ENCODE data around the gene WDR82. TPM values are rescaled to one million over a fixed set of nuclear protein-coding genes. Genes with fewer than 3 reads are reported as not detected.
"Not testable (repeated sequence)": the region's sequence is repeated elsewhere in the genome, so short reads cannot be mapped to it uniquely, and the experiment has no call there.

The WDR82 gene
- total RNA-seq, 1 experiment from 2014 or later = 97.1 TPM

DNA sequence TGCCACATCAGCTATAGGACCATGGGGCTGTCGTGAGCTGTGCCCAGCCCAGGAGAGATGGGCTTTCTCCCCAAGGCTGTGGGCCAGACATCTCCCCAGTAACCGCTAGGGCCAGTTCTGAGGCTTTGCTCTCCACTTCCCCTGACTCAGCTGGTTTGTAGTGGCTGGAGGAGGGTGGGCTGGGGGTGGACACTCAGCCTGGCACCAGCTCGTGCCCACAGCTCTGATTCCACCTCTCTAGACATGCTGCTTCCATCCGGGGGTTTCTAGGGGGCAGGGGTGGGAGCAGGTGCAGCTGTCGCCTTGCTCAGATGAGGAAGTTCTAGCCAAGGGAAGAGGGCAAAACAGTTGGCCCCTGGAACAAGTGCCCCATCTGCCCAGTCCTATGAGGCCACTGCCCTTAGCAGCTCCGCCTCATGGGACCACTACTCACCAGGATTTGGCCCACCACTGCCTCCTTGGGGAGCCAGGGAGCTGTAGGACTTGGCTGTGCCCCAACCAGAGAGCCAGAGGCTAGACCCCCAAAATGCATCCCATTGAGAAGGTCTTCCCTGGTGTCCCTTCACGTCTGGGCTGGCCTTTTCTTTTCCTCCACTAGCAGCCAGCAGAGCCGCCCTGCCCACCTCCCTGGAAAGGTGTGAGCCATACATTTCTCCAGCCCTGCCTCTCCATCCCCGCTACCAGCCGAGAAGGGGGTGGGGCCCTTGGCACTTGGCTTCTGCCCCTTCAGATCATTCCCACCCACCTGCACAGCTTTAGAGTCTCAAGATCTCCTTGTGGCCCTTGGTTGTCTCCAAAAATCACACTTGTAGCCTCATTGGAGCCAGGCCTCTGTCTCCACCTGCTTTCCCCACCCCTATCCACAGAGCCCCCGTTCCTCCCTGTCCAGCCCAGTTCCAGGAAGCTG lies 19.0 kb upstream of the WDR82 start:
- Histone ChIP-seq H3K27ac (no peak overlapping the region), H3K9me3 (replicated peaks) (no peaks in the 10 kb centered on the region), H3K27me3 (peaks cover 8% of the 10 kb centered on the region; the same call in 1 of the 2 replicates), H3K4me3 (no peak overlapping the region), H3K36me3 (no peaks in the 10 kb centered on the region), H3K4me1 (peaks cover 11% of the 10 kb centered on the region)
- DNase-seq = no peak

DNA sequence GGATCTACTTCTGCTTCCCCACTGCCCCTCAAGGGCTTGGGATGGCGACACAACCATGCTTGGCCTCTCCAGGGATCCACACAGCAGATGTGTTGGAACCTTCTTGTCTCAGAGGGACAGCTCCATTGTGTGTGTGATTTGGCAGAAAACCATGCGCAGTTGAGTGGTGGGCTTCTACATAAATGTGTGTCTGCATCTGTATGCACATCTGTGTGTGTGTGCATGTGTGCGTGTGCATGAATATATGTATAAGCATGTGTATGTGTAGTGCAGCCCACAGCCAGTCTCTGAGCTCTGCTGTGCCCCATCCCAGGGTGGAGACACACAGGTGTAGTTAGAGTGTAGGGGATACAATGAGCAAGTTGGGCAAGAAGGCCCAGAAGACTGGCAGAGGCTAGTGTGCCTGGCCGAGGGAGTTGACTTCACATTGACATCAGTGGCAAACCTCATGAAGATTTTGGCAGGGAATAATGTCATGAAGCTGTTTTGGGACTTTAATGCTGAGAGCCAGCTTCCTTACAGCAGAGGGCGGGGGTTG lies 17.3 kb upstream of the WDR82 start:
- H3K27ac ChIP-seq = no peak overlapping the region
- no peaks in the 10 kb centered on the region for H3K9me3 ChIP-seq (replicated peaks)
- H3K4me3 ChIP-seq = no peak overlapping the region
- DNase-seq = no peak
- H3K4me1 ChIP-seq = peaks cover 6% of the 10 kb centered on the region
- H3K36me3 ChIP-seq = no peaks in the 10 kb centered on the region
- H3K27me3 ChIP-seq = peaks cover 8% of the 10 kb centered on the region; the same call in 1 of the 2 replicates

DNA sequence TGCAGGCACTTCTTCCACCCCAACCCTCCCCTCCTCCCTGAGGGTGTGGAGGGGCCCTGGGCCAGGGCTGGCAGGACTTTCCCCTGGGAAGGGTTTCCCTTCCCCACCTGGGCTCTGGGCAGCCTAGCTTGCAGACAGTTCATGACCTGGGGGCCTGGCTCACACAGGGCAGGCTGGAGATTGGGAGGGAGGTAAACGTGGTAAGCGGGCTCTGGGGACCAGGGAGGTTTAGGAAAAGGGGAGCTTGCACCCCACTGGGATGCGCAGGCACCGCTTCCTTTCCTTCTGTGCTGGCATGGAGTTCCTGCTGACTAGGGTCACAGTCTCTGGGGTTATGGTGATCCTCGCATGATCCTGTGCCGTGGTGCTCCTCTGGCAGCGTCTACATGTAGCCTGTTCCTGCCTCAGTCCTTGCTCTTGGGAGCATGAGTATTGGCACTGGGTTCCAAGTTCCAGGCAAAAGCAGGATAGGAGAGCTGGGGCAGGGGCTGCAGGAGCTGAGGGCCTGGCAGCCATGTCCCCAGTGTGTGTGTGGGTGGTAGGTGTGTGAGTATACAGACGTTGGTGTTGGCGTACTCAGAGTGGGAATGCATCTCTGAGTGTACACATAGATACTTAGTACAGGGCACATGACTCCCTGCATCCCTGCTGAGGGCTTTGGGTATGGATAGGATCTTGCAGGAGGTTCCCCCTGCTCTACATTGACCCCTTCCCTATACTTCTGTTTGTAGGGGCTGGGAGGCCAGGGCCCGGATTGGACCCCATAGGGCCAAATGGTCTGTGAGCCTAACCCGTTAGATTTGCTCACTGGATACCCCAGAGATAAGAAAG lies 16.1 kb upstream of the WDR82 start:
- no peaks in the 10 kb centered on the region for H3K4me1 ChIP-seq
- no peak for DNase-seq
- no peaks in the 10 kb centered on the region for H3K36me3 ChIP-seq
- no peaks in the 10 kb centered on the region for H3K9me3 ChIP-seq (replicated peaks)
- peaks cover 5% of the 10 kb centered on the region; the same call in 1 of the 2 replicates for H3K27me3 ChIP-seq
- H3K4me3 ChIP-seq = no peak overlapping the region
- no peak overlapping the region for H3K27ac ChIP-seq

DNA sequence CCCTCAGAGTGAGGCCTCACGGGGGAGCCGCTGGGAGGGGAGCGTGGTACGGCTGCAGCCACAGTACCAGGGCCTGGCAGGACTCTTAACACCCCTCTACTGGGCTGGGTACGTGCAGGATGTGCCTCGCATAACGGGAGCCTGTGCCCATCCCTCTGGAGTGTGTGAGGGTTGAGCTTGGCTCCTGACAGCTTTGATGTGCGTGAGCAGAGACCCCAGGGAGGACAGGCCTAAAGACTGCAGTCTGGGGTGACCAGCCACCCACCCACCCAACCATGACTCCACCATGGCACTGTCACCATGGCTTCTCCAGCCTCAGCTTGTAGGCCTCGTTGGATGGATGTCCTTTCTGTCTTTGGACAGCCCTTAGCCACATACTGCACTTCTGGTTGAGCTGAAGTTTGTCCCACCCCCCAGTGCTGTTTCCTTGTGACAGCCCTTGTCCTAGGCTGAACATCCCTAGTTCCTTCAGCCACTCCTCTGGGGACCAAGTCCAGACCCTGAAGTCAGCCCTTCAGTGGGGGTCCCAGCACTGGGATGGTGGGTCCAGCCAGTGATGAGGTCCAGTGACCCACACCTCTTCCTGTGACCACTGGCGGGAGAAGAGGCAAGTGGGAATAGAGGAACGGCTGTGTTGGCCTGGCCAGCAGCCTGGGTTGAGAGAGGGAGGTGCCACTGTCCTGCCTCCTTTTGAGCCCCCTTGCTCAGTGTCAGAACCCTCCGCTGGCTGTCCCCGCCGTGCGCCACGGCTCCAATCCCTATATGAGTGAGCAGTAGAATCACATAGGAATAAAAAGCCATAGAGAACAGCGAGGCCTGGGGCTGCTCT lies 15.3 kb upstream of the WDR82 start:
- H3K4me3 ChIP-seq = no peak overlapping the region
- no peak for DNase-seq
- no peak overlapping the region for H3K27ac ChIP-seq
- H3K27me3 ChIP-seq = no peaks in the 10 kb centered on the region; the same call in 1 of the 2 replicates
- no peaks in the 10 kb centered on the region for H3K4me1 ChIP-seq
- no peaks in the 10 kb centered on the region for H3K36me3 ChIP-seq
- H3K9me3 ChIP-seq (replicated peaks) = no peaks in the 10 kb centered on the region

DNA sequence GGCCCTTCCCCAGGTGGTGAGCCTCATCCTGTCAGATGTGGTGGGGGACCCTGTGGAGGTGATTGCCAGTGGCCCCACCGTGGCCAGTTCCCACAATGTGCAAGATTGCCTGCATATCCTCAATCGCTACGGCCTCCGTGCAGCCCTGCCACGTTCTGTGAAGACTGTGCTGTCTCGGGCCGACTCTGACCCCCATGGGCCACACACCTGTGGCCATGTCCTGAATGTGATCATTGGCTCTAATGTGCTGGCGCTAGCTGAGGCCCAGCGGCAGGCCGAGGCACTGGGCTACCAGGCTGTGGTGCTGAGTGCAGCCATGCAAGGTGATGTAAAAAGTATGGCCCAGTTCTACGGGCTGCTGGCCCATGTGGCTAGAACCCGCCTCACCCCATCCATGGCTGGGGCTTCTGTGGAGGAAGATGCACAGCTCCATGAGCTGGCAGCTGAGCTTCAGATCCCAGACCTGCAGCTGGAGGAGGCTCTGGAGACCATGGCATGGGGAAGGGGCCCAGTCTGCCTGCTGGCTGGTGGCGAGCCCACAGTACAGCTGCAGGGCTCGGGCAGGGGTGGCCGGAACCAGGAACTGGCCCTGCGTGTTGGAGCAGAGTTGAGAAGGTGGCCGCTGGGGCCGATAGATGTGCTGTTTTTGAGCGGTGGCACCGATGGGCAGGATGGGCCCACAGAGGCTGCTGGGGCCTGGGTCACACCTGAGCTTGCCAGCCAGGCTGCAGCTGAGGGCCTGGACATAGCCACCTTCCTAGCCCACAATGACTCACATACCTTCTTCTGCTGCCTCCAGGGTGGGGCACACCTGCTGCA lies 14.0 kb upstream of the WDR82 start:
- no peaks in the 10 kb centered on the region for H3K27me3 ChIP-seq
- no peaks in the 10 kb centered on the region for H3K4me1 ChIP-seq
- H3K36me3 ChIP-seq = no peaks in the 10 kb centered on the region
- H3K4me3 ChIP-seq = no peak overlapping the region
- H3K27ac ChIP-seq = no peak overlapping the region
- no peak for DNase-seq
- no peaks in the 10 kb centered on the region for H3K9me3 ChIP-seq (replicated peaks)

DNA sequence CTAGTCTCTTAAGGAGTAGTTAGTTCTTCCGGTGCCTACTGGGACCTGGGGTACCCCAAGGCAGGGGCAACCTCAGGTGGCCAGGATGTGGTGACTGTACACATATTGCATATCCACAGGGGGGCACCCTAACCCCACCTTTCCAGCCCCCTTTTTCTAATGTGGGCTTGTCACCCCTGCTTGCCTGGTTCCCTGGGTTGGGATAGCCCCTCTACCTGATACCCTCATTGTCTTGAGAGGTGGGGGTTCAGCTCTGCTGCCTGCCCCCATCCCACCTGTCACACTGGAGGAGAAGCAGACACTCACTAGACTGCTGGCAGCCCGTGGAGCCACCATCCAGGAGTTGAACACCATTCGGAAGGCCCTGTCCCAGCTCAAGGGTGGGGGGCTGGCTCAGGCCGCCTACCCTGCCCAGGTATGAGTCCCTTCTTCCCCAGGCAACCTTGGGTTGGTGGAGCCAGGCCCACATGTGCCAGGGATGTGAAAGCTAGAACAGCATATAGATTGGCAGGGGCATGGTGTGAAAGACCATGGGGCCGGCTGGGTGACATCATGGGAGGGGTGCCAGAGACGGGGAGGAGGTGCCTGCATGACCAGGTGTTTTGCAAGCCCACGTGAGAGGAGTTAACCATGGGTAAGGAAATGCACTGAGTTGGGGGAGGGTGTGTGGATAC lies 13.2 kb upstream of the WDR82 start:
- H3K27me3 ChIP-seq = no peaks in the 10 kb centered on the region
- no peaks in the 10 kb centered on the region for H3K4me1 ChIP-seq
- H3K4me3 ChIP-seq = no peak overlapping the region
- no peak overlapping the region for H3K27ac ChIP-seq
- DNase-seq = peak; percentile 52 to 60
- H3K36me3 ChIP-seq = no peaks in the 10 kb centered on the region
- no peaks in the 10 kb centered on the region for H3K9me3 ChIP-seq (replicated peaks)

DNA sequence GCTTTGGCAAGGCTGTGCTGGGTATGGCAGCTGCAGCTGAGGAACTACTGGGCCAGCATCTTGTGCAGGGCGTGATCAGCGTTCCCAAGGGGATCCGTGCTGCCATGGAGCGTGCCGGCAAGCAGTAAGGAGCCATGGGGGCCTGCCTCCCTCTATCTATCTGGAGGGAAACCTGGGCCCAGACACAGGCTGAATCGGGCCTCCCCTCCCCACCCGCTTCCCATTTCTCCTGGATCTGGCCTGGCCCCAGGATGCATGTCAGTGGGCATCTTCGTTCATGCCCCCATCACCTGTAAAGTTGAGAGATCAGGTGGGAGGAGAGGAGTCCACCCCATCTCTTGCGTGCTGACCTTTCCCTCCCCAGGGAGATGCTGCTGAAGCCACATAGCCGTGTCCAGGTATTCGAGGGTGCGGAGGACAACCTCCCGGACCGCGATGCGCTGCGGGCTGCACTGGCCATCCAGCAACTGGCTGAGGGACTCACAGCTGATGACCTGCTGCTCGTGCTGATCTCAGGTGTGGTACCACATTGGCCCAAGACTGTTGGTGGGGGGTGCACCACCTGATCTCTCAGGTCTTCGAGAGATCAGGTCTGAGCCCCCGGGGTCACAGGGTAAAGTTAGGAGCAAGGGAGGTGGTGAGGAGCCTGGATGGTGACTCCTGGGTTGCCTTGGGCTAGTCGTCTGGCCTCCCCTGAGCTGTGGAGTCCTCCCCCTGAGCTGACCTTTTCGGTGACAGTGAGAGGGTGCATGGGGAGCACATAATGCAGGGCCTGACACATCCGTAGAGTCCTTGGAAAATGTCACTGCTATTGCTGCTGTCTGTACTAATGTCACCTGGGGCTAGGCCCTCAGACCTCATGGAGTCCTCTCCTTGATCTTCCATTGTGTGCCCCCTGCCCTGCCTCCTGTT lies 12.4 kb upstream of the WDR82 start:
- no peaks in the 10 kb centered on the region for H3K4me1 ChIP-seq
- H3K27ac ChIP-seq = no peak overlapping the region
- no peak overlapping the region for H3K4me3 ChIP-seq
- no peaks in the 10 kb centered on the region for H3K36me3 ChIP-seq
- DNase-seq = no peak
- no peaks in the 10 kb centered on the region for H3K27me3 ChIP-seq
- no peaks in the 10 kb centered on the region for H3K9me3 ChIP-seq (replicated peaks)

DNA sequence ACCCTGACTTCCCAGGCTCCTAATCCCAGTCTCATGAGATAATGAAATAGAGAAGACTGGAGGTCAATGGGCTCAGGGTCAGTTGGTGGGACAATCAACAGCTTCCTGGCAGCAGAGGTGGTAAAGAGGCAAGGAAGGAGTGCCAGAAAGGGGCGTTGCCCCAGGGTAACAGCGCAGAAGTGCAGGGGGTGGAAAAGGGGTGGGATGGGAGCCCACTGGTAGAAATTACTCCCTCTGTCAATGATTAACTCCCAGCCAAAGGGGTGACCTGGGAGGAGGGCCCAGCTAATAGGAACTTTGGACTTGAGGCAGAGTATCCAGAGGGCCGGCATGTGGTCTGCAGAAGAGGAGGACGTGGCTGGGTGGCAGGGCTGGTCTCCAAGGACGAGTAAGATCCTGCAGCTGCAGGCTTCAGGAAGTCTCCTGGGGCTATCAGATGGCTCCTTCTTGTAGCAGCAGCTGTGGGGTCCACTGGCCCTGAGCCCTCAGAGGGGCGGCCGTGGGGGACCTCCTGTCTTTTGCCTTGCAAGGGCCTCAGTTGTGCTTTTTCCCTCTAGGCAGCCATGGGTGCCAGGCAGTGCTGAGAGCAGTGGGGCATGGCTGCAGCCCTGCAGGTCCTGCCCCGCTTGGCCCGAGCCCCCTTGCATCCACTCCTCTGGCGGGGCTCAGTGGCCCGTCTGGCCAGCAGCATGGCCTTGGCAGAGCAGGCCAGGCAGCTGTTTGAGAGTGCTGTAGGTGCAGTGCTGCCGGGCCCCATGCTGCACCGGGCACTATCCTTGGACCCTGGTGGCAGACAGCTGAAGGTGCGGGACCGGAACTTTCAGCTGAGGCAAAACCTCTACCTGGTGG lies 11.5 kb upstream of the WDR82 start:
- Histone ChIP-seq H3K9me3 (replicated peaks) (no peaks in the 10 kb centered on the region), H3K36me3 (no peaks in the 10 kb centered on the region), H3K4me1 (no peaks in the 10 kb centered on the region), H3K27me3 (no peaks in the 10 kb centered on the region), H3K27ac (no peak overlapping the region), H3K4me3 (no peak overlapping the region)
- DNase-seq = no peak

DNA sequence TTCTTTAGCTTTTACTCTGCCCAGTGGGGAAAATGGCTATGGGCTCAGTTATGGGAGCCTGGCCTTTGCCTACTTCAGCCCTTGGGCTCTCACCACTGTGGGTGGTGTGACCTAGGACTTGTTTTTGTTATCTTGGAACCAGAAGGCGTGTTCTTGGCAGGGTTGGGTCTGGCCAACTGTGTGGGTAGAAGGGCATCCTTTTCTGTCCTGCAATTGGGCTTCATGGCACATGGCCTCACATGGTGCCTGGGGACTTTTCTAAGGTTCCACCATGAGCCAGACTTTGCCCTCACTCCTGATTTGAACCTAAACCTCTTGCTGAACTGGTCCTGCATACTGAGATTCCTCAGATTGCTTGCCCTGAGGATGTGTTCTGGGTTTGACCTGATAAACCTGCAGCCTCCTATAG lies 10.9 kb upstream of the WDR82 start:
- no peak overlapping the region for H3K4me3 ChIP-seq
- no peaks in the 10 kb centered on the region for H3K9me3 ChIP-seq (replicated peaks)
- no peaks in the 10 kb centered on the region for H3K36me3 ChIP-seq
- H3K27ac ChIP-seq = no peak overlapping the region
- H3K27me3 ChIP-seq = no peaks in the 10 kb centered on the region
- DNase-seq = no peak
- H3K4me1 ChIP-seq = no peaks in the 10 kb centered on the region

DNA sequence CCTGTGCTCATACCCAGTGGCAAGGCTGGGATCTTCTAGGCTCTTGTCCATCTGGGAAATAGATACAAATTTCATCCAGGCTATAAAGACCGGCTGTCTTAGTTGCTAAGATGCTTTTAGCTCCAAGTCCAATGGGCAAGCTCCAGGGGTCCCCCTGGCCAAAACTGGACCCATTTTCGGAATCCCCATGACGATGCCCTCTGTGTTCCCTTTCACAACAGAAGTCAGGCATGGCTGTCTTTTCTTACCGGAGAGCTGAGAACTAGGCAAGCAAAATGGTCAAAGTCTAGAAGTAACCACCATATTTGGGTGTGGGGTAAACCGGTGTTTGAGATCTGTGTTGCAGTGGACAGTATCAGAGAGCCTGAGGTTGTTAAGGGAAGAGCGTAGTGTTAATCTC lies 10.2 kb upstream of the WDR82 start:
- DNase-seq = no peak
- Histone ChIP-seq H3K4me1 (no peaks in the 10 kb centered on the region), H3K36me3 (no peaks in the 10 kb centered on the region), H3K4me3 (no peak overlapping the region), H3K27ac (no peak overlapping the region), H3K27me3 (no peaks in the 10 kb centered on the region), H3K9me3 (replicated peaks) (no peaks in the 10 kb centered on the region)

DNA sequence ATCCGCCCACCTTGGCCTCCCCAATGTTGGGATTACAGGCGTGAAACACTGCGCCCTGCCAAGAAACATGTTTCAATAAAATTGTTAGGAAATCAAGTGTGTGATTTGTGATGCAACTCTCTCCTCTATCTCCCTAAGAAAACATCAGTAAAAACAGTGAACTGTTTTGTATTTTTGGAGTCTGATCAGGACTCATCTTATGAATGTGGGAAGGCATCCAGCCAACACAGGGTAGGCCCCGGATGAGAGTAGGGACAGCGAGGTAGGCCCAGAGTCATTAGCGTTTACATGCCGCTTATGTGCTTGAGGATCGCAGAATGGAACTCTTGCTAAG lies 8.3 kb upstream of the WDR82 start:
- H3K9me3 ChIP-seq (replicated peaks) = no peaks in the 10 kb centered on the region
- H3K4me1 ChIP-seq = peaks cover 3% of the 10 kb centered on the region; the same call in 1 of the 2 replicates
- H3K27ac ChIP-seq = no peak overlapping the region
- H3K36me3 ChIP-seq = no peaks in the 10 kb centered on the region
- DNase-seq = no peak
- H3K4me3 ChIP-seq = peak overlapping the region; percentile 97
- H3K27me3 ChIP-seq = no peaks in the 10 kb centered on the region

DNA sequence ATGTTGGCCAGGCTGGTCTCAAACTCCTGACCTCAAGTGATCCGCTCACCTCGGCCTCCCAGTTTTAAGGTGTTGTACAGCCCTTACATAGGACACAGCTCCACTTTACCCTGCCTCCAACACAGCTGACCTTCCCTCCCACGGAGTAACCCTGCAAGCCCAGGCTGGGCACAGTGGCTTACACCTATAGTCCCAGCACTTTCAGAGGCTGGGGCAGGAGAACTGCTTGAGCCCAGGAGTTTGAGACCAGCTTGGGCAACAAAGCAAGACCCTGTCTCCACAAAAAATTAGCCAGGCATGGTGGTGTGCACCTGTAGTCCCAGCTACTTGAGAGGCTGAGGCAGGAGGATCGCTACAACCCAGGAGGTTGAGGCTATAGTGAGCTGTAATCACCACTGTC lies 5.6 kb upstream of the WDR82 start:
- not testable (repeated sequence) for H3K27me3 ChIP-seq; H3K36me3 ChIP-seq; H3K9me3 ChIP-seq (replicated peaks); H3K4me3 ChIP-seq; H3K27ac ChIP-seq; DNase-seq
- H3K4me1 ChIP-seq = peaks cover 19% of the 10 kb centered on the region

Data from SJCRH30 (cell line).